Measurements from ENCODE around the gene CATSPERZ. TPM values are rescaled to one million over a fixed set of nuclear protein-coding genes. Genes with fewer than 3 reads are reported as not detected.

CATSPERZ gene
- total RNA-seq, 1 donor from 2014 or later = 1.0 TPM

DNA sequence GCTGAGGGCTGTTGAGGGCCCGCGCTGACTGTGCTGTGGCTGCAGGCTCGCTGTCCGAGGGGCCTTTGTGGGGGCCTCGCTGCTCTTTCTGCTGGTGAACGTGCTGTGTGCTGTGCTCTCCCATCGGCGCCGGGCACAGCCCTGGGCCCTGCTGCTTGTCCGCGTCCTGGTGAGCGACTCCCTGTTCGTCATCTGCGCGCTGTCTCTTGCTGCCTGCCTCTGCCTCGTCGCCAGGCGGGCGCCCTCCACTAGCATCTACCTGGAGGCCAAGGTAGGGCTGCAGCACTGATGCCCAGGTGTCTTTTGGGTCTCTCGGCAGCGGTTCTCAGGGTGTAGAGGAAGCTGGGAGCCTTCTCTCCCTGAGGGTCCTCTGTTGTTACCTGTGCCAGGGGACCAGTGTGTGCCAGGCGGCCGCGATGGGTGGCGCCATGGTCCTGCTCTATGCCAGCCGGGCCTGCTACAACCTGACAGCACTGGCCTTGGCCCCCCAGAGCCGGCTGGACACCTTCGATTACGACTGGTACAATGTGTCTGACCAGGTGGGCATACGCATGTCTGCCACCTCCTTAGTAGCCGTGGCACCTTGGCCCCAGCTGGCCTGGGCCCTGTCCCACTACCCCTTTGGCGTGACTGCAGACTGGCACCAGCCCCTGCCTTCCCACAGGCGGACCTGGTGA is 12.3 kb upstream of the CATSPERZ start:
- TF ChIP-seq, protein P1, sequence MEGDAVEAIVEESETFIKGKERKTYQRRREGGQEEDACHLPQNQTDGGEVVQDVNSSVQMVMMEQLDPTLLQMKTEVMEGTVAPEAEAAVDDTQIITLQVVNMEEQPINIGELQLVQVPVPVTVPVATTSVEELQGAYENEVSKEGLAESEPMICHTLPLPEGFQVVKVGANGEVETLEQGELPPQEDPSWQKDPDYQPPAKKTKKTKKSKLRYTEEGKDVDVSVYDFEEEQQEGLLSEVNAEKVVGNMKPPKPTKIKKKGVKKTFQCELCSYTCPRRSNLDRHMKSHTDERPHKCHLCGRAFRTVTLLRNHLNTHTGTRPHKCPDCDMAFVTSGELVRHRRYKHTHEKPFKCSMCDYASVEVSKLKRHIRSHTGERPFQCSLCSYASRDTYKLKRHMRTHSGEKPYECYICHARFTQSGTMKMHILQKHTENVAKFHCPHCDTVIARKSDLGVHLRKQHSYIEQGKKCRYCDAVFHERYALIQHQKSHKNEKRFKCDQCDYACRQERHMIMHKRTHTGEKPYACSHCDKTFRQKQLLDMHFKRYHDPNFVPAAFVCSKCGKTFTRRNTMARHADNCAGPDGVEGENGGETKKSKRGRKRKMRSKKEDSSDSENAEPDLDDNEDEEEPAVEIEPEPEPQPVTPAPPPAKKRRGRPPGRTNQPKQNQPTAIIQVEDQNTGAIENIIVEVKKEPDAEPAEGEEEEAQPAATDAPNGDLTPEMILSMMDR (IDR thresholded peaks at IDR 0.05) = no peak
- Mint-ChIP-seq H3K27ac (ENCODE audit: unreplicated experiment) (no peak overlapping the region), H3K9me3 (ENCODE audit: low read depth) (no peaks in the 10 kb centered on the region), H3K4me1 (ENCODE audit: low read depth) (peaks cover 32% of the 10 kb centered on the region), H3K36me3 (ENCODE audit: low read depth) (no peaks in the 10 kb centered on the region), H3K4me3 (ENCODE audit: unreplicated experiment) (no peak overlapping the region), H3K27me3 (ENCODE audit: low read depth) (peaks cover 5% of the 10 kb centered on the region)
- DNase-seq (ENCODE audit: low spot score) = no peak

DNA sequence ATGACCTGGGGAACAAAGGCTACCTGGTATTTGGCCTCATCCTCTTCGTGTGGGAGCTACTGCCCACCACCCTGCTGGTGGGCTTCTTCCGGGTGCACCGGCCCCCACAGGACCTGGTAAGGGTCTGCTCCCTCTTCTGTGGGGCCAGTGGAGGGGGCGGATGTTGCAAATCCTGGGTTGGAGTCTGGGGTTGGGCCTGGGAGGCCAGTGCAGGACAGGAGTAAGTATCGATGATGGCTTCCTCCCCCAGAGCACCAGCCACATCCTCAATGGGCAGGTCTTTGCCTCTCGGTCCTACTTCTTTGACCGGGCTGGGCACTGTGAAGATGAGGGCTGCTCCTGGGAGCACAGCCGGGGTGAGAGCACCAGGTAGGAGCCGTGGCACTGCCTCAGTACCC is 11.8 kb upstream of the CATSPERZ start:
- H3K9me3 Mint-ChIP-seq (ENCODE audit: low read depth) = no peaks in the 10 kb centered on the region
- no peak for DNase-seq (ENCODE audit: low spot score)
- H3K27me3 Mint-ChIP-seq (ENCODE audit: low read depth) = peaks cover 7% of the 10 kb centered on the region
- H3K36me3 Mint-ChIP-seq (ENCODE audit: low read depth) = no peaks in the 10 kb centered on the region
- TF ChIP-seq, protein P1 (IDR thresholded peaks at IDR 0.05) = no peak
- no peak overlapping the region for H3K4me3 Mint-ChIP-seq (ENCODE audit: unreplicated experiment)
- peaks cover 27% of the 10 kb centered on the region for H3K4me1 Mint-ChIP-seq (ENCODE audit: low read depth)
- no peak overlapping the region for H3K27ac Mint-ChIP-seq (ENCODE audit: unreplicated experiment)

DNA sequence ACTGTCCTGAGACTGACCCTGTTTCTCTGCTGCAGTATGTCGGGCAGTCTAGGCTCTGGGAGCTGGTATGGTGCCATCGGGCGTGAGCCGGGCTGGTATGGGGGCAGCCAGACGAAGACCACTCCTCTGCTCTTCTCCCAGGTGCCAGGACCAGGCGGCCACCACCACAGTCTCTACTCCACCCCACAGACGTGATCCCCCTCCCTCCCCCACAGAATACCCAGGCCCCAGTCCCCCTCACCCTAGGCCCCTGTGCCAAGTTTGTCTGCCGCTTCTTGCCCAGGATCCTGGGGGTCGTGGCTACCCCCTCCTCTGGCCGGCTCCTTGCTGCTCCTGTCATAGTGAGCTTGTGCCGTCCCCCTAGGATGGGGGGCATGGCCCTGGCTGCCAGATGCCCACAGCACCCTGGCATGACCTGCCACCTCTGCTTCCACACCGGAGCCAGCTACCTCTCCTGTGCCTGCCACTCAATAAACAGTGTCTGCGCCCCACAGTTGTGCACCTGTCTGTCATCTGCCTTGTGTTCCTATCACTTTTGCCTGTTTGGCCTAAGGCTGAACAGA is 11.1 kb upstream of the CATSPERZ start:
- H3K36me3 Mint-ChIP-seq (ENCODE audit: low read depth) = no peaks in the 10 kb centered on the region
- no peak for DNase-seq (ENCODE audit: low spot score)
- H3K27ac Mint-ChIP-seq (ENCODE audit: unreplicated experiment) = no peak overlapping the region
- TF ChIP-seq, protein P1 (IDR thresholded peaks at IDR 0.05) = no peak
- no peaks in the 10 kb centered on the region for H3K9me3 Mint-ChIP-seq (ENCODE audit: low read depth)
- no peak overlapping the region for H3K4me3 Mint-ChIP-seq (ENCODE audit: unreplicated experiment)
- H3K27me3 Mint-ChIP-seq (ENCODE audit: low read depth) = peaks cover 8% of the 10 kb centered on the region
- H3K4me1 Mint-ChIP-seq (ENCODE audit: low read depth) = peaks cover 22% of the 10 kb centered on the region

DNA sequence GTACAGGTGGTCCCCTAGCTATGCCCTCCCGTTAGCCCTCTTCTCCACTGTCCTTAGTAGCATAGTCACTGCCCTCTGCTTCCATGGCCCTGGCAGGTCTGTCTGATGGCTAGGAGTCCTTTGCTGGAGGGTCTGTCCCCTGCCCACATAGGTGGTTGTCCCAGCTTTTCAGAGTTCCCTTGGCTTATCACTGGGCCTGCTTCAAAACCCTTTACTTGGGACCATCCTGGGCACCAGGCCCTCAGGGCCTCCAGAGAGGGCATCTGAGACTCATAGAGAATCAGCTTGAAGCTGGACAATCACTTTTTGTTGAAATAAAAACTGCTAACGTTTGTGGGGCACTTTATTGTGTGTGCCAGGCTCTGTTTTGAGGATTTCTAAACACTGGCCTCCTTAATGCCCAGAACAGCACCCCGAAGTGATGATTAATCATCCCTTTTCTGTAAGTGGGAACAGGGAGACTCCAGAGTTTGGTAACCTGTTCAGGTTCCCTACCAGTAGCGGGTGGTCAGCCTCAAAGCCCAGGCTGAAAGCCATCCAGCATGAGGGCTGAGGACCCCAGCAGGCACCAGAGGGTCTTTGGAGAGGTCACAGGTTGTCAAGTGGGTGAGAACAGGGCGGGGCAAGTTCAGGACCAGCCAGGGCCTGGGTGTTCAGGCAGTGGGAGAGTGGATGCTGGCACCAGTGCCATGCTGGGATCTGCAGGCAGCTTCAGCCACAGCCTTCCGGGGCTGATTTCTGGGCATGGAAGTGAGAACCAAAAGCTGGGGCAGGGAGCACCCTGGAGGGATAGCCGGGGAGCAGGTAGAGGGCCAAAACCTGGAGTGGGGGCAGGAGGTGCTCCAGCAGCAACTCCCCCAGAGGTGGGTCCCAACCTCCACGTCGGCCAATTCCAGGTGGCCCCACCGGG is 9.6 kb upstream of the CATSPERZ start:
- Mint-ChIP-seq H3K4me3 (ENCODE audit: unreplicated experiment) (peak overlapping the region; percentile 40), H3K9me3 (ENCODE audit: low read depth) (no peaks in the 10 kb centered on the region), H3K36me3 (ENCODE audit: low read depth) (no peaks in the 10 kb centered on the region), H3K27ac (ENCODE audit: unreplicated experiment) (no peak overlapping the region), H3K4me1 (ENCODE audit: low read depth) (peaks cover 28% of the 10 kb centered on the region), H3K27me3 (ENCODE audit: low read depth) (peaks cover 10% of the 10 kb centered on the region)
- TF ChIP-seq, protein P1 (IDR thresholded peaks at IDR 0.05) = no peak
- DNase-seq (ENCODE audit: low spot score) = no peak

DNA sequence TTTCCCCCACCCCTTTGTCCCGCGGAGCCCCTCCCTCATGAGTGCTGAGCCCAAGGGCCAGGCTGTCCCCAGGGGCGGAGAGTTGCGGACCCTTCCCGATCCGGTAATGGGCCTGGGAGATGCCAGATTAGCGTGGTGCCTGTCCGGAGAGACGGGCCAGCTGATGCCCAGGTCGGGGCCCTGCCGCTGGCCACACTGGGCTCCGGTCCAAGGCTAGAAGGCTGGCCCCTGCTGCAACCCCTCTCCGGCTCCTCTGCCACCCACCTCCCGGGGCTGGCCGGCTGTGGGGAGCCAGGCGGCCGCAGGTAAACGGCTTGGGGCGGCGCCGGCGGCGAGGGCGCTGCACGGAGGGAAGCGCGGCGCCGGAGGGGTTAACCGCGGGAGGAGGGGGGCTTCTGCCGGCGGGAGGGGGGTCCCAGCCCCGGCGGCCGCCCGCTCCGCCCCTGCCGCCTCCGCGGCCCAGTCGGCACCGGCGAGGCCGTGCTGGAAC is 8.9 kb upstream of the CATSPERZ start, which contains the start of gene KCNK4:
KCNK4 (plus strand) TSS at position 41 of the 490 bp plus-strand sequence. CDS start 1,717 bp downstream, outside the sequence.
- H3K27me3 Mint-ChIP-seq (ENCODE audit: low read depth) = peaks cover 10% of the 10 kb centered on the region
- peak within 1 kb of the TSS; percentile 40 for H3K4me3 Mint-ChIP-seq (ENCODE audit: unreplicated experiment)

More for the DNA sequence above, 8.9 kb upstream of the CATSPERZ start, which contains the start of gene KCNK4:
- DNase-seq (ENCODE audit: low spot score) = no peak
- Mint-ChIP-seq H3K36me3 (ENCODE audit: low read depth) (no peaks in the 10 kb centered on the region), H3K9me3 (ENCODE audit: low read depth) (no peaks in the 10 kb centered on the region), H3K27ac (ENCODE audit: unreplicated experiment) (no peak within 1 kb of the TSS), H3K4me1 (ENCODE audit: low read depth) (peaks cover 25% of the 10 kb centered on the region)
- TF ChIP-seq, protein P1 (IDR thresholded peaks at IDR 0.05) = no peak
